MM.1S (cell line): ENCODE data around the gene AKAP13.

Experiments
- DNase-seq: peaks from one replicate; pipeline ENCODE4 v3.0.0-alpha.2; 2015
- H2AFZ ChIP-seq: fragments of 300-600 bp; sonication (generic); 2 replicates; pipeline ENCODE4 v1.6.0; 2016; ENCODE audit warnings: antibody characterized with exemption, low read length
- H3F3A ChIP-seq: fragments of 300-600 bp; sonication (generic); 2 replicates; pipeline ENCODE4 v1.6.1; 2016; ENCODE audit warnings: mild to moderate bottlenecking, antibody characterized with exemption, low read length, moderate library complexity, mixed read lengths; ENCODE audit not compliant: insufficient read depth
- H3K27ac ChIP-seq: fragments of 300-600 bp; sonication (generic); 2 replicates; pipeline ENCODE4 v1.5.1; 2016; ENCODE audit warnings: mild to moderate bottlenecking, low read length
- H3K27me3 ChIP-seq: fragments of 300-600 bp; sonication (generic); replicated peaks from 2 replicates; pipeline ENCODE4 v1.6.0; 2016; ENCODE audit warnings: low read length; ENCODE audit not compliant: insufficient read depth
- H3K36me3 ChIP-seq: fragments of 300-600 bp; sonication (generic); replicated peaks from 2 replicates; pipeline ENCODE4 v1.6.1; 2016; ENCODE audit warnings: mild to moderate bottlenecking, low read length, mixed read lengths; ENCODE audit not compliant: insufficient read depth
- H3K4me1 ChIP-seq: fragments of 300-600 bp; sonication (generic); 2 replicates; pipeline ENCODE4 v1.6.1; 2016; ENCODE audit warnings: low read length, mixed read lengths
- H3K4me2 ChIP-seq: fragments of 300-600 bp; sonication (generic); 2 replicates; pipeline ENCODE4 v1.6.0; 2016; ENCODE audit warnings: low read depth, low read length
- H3K4me3 ChIP-seq: fragments of 300-600 bp; sonication (generic); 2 replicates; pipeline ENCODE4 v1.5.1; 2016; ENCODE audit warnings: low read length, mixed read lengths
- H3K79me2 ChIP-seq: fragments of 300-600 bp; sonication (generic); 2 replicates; pipeline ENCODE4 v1.6.1; 2016; ENCODE audit warnings: mixed run types, low read length, mixed read lengths
- H3K9ac ChIP-seq: fragments of 300-600 bp; sonication (generic); 2 replicates; pipeline ENCODE4 v1.6.1; 2016; ENCODE audit warnings: low read length, mixed read lengths
- H3K9me2 ChIP-seq: fragments of 300-600 bp; sonication (generic); replicated peaks from 2 replicates; pipeline ENCODE4 v1.6.1; 2016; ENCODE audit warnings: mild to moderate bottlenecking, low read length, mixed read lengths; ENCODE audit not compliant: insufficient read depth
- H3K9me3 ChIP-seq: fragments of 300-600 bp; sonication (generic); replicated peaks from 2 replicates; pipeline ENCODE4 v1.6.1; 2016; ENCODE audit warnings: mild to moderate bottlenecking, low read length, mixed read lengths; ENCODE audit not compliant: insufficient read depth
- H4K20me1 ChIP-seq: fragments of 300-600 bp; sonication (generic); 2 replicates; pipeline ENCODE4 v1.6.1; 2016; ENCODE audit warnings: mild to moderate bottlenecking, low read length, moderate library complexity, mixed read lengths; ENCODE audit not compliant: insufficient read depth
- EZH2 ChIP-seq: fragments of 300-600 bp; sonication (generic); optimal IDR thresholded peaks from 2 replicates; pipeline ENCODE3; 2017; ENCODE audit warnings: low read depth, mild to moderate bottlenecking, antibody characterized with exemption, low read length, mixed read lengths
- EZH2phosphoT487 ChIP-seq: fragments of 300-600 bp; sonication (generic); IDR thresholded peaks from 2 replicates; pipeline ENCODE4 v1.6.1; 2018; ENCODE audit warnings: antibody characterized with exemption, low read length
- TF ChIP-seq, protein P1 (sequence below): fragments of 300-600 bp; sonication (generic); IDR thresholded peaks from 2 replicates; pipeline ENCODE4 v1.5.1; 2016; ENCODE audit warnings: antibody characterized with exemption, low read length, mixed read lengths

Gene AKAP13

GRCh38 chr15:85494048-85494777 lies 113.8 kb downstream of the AKAP13 start:
- no peak overlapping the region for H3K27ac ChIP-seq
- H3K9me3 ChIP-seq, result no peaks in the 10 kb centered on the region
- no peaks in the 10 kb centered on the region for H3K36me3 ChIP-seq
- no peaks in the 10 kb centered on the region for H3K4me1 ChIP-seq
- no peak overlapping the region for H3K9ac ChIP-seq
- no peaks in the 10 kb centered on the region for H3K79me2 ChIP-seq
- H3K9me2 ChIP-seq, result no peaks in the 10 kb centered on the region
- H3K4me3 ChIP-seq, result no peak overlapping the region
- no peak for DNase-seq
- TF ChIP-seq, protein P1, sequence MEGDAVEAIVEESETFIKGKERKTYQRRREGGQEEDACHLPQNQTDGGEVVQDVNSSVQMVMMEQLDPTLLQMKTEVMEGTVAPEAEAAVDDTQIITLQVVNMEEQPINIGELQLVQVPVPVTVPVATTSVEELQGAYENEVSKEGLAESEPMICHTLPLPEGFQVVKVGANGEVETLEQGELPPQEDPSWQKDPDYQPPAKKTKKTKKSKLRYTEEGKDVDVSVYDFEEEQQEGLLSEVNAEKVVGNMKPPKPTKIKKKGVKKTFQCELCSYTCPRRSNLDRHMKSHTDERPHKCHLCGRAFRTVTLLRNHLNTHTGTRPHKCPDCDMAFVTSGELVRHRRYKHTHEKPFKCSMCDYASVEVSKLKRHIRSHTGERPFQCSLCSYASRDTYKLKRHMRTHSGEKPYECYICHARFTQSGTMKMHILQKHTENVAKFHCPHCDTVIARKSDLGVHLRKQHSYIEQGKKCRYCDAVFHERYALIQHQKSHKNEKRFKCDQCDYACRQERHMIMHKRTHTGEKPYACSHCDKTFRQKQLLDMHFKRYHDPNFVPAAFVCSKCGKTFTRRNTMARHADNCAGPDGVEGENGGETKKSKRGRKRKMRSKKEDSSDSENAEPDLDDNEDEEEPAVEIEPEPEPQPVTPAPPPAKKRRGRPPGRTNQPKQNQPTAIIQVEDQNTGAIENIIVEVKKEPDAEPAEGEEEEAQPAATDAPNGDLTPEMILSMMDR, result no peak
- TF ChIP-seq EZH2, result no peak
- TF ChIP-seq EZH2phosphoT487, result no peak
- no peaks in the 10 kb centered on the region for H3K27me3 ChIP-seq
- no peak overlapping the region for H3K4me2 ChIP-seq
- no peak overlapping the region for H2AFZ ChIP-seq
- no peaks in the 10 kb centered on the region for H3F3A ChIP-seq
- H4K20me1 ChIP-seq, result no peaks in the 10 kb centered on the region

- H3K9ac ChIP-seq, result no peak overlapping the region
- no peak for DNase-seq
- H3F3A ChIP-seq, result no peaks in the 10 kb centered on the region
- H3K9me3 ChIP-seq, result no peaks in the 10 kb centered on the region
- H3K36me3 ChIP-seq, result no peaks in the 10 kb centered on the region
- no peaks in the 10 kb centered on the region for H3K27me3 ChIP-seq
- no peaks in the 10 kb centered on the region for H3K4me1 ChIP-seq
- H3K9me2 ChIP-seq, result no peaks in the 10 kb centered on the region
- no peak for TF ChIP-seq EZH2phosphoT487
- no peak for TF ChIP-seq EZH2
- TF ChIP-seq, protein P1, result no peak
- H3K4me3 ChIP-seq, result no peak overlapping the region
- H3K4me2 ChIP-seq, result no peak overlapping the region
- H3K79me2 ChIP-seq, result no peaks in the 10 kb centered on the region
- no peak overlapping the region for H3K27ac ChIP-seq
- H4K20me1 ChIP-seq, result no peaks in the 10 kb centered on the region
- no peak overlapping the region for H2AFZ ChIP-seq
Observed at GRCh38 chr15:85495096-85495495, 114.7 kb downstream of the AKAP13 start.

DNA sequence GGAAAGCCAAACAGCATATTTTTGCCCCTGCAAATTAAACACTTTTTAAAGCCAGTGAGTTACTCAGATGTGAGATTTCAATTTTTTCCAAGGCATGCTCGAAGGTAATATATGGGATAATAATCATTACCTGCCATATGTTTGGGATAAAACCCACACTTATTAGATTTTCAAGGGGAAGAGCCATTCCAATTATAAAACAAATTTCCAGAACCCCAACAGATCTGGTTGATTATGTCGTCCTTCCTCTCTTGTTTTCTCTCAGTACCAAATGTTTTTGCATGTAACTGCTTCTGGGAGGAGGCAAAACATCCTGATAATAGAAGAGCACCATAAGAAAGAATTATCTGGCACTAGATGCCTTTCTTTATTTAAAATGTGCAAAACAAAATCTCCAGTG lies 115.1 kb downstream of the AKAP13 start:
- TF ChIP-seq, protein P1, result no peak
- no peak for TF ChIP-seq EZH2phosphoT487
- H3K4me2 ChIP-seq, result no peak overlapping the region

More for the DNA sequence above, 115.1 kb downstream of the AKAP13 start:
- Histone ChIP-seq H3K9me3 (no peaks in the 10 kb centered on the region), H3K79me2 (no peaks in the 10 kb centered on the region), H3K4me1 (no peaks in the 10 kb centered on the region), H4K20me1 (no peaks in the 10 kb centered on the region), H3K27me3 (no peaks in the 10 kb centered on the region), H3K9ac (no peak overlapping the region), H3K27ac (no peak overlapping the region), H2AFZ (no peak overlapping the region), H3K9me2 (no peaks in the 10 kb centered on the region), H3K36me3 (no peaks in the 10 kb centered on the region), H3F3A (no peaks in the 10 kb centered on the region), H3K4me3 (no peak overlapping the region)
- DNase-seq, result no peak
